NCI-H510A (cell line): Measurements from ENCODE around the gene WNT6.

Experiments used
- DNase-seq: peaks from one replicate; lab custom pipeline; 2025; lab: John Stamatoyannopoulos, UW

Gene WNT6

DNA sequence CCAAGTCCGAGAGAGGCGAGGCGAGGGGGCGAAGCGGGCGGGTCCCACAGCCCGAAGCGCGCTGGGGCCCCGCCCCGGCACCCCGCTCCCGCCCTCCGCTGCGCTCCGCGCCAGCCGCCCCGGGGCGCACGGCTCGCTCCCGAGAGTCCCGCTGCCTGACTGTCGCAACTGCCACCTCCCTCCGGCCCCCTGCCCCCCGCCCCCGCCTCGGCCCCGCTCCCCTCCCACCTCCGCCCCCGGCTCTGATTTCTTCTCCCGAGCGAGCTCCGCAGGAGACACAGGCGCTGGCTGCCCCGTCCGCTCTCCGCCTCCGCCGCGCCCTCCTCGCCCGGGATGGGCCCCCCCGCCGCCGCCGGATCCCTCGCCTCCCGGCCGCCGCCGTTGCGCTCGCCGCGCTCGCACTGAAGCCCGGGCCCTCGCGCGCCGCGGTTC is at the start of gene WNT6:
Gene WNT6, plus strand, starts transcription at position 250 of the 432 bp plus-strand sequence. CDS start 233 bp downstream, outside the sequence.
- DNase-seq = no peak

DNA sequence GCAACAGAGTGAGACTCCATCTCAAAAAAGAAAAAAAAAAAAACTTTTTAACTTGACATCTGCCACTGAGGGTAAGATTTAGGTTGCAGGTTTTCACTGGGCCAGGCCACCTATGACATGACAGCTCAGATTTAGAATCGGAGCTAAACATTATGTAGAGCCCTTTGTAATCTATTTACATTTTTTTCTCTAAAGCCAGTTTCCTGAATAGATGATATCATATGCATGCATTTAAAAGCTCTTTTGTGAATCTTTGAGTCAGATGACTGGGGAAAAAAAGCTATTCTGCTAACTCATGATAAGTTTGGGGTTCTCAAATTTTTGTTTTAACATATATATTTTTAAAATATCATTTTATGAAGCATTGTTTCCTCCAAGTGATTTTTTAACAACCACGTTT is 49.3 kb upstream of the WNT6 start:
- DNase-seq = no peak

DNA sequence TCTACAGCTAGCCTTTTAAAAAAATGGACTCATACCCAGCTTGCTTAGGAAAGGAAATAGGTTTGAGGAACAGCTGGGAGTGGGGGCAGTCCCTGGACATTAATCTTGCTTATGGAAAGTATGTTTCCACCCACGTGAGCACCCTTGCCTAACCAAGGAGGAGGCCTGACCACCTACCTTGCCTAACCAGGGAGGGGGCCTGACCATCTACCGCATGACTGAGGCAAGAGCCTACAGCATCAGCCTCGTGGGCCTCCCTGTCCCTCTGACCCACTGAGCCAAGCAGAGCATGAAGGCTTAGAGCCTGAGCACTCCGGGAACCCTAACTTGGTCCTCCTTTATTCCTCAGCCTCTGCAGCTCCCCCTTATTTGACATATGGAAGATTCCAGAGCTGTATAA is 48.2 kb upstream of the WNT6 start:
- no peak for DNase-seq

DNA sequence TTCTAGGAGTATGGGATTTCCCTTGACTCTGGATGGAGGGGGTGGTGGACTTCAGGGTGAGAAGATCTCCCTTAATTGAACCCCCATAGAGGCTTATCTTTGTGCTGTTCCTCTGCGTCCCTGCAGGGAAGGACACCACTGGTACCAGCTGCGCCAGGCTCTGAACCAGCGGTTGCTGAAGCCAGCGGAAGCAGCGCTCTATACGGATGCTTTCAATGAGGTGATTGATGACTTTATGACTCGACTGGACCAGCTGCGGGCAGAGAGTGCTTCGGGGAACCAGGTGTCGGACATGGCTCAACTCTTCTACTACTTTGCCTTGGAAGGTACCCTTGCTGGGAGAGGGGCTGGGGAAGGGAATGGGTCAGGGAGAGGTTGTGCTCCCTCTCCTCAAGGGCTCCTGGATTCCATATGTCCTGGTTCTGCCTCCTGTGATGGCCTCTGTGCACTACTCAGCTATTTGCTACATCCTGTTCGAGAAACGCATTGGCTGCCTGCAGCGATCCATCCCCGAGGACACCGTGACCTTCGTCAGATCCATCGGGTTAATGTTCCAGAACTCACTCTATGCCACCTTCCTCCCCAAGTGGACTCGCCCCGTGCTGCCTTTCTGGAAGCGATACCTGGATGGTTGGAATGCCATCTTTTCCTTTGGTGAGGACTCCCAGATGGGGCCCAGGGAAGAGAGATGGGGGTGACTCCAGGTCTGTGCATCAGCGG is 47.3 kb upstream of the WNT6 start:
- no peak for DNase-seq

DNA sequence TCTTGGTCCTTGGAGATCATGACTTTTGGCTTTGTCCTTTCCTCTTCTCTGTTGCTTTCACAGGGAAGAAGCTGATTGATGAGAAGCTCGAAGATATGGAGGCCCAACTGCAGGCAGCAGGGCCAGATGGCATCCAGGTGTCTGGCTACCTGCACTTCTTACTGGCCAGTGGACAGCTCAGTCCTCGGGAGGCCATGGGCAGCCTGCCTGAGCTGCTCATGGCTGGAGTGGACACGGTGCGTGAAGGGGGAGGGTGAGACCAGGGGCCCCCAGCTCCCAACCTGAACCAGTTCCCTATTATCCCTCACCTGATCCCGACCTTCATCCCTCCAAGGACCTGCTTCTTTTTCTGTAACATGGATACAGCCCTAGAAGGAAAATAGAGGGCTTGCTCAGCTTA is 46.7 kb upstream of the WNT6 start:
- no peak for DNase-seq

DNA sequence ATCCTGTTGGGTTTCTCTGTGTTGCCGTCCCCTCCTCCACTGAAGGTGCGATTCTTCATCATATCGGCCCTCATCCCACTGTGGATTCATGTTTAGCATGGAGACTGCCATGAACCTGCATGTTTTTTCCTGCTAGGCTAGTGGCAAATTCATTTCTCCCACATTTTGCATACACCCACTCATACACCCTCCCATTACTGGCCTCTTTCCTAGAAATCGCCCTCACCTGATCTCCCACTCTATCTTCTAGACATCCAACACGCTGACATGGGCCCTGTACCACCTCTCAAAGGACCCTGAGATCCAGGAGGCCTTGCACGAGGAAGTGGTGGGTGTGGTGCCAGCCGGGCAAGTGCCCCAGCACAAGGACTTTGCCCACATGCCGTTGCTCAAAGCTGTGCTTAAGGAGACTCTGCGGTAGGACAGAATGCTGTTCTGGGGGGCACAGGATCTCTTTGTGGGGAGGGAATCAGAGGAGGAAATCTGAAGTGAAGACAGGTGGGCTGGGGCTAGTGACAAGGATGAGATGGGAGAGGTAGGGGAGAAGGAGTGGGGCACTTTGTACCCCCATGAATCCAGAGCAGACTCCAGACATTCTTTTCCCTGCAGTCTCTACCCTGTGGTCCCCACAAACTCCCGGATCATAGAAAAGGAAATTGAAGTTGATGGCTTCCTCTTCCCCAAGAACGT is 45.7 kb upstream of the WNT6 start:
- DNase-seq = no peak

DNA sequence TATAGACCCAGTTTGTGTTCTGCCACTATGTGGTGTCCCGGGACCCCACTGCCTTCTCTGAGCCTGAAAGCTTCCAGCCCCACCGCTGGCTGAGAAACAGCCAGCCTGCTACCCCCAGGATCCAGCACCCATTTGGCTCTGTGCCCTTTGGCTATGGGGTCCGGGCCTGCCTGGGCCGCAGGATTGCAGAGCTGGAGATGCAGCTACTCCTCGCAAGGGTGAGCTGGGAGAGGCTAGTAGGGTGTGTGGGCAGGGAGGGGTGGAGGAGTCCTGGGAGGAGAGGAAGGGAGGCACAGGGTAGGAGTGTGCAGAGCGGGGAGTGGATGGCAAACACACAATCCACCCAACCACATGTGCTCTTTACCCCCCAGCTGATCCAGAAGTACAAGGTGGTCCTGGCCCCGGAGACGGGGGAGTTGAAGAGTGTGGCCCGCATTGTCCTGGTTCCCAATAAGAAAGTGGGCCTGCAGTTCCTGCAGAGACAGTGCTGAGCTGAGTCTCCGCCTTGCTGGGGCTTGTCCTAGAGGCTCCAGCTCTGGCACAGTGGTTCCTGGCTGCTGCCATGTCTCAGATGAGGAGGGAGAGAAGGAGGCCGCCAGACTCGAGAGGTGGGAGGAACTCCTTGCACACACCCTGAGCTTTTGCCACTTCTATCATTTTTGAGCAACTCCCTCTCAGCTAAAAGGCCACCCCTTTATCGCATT is 44.9 kb upstream of the WNT6 start:
- DNase-seq = no peak

DNA sequence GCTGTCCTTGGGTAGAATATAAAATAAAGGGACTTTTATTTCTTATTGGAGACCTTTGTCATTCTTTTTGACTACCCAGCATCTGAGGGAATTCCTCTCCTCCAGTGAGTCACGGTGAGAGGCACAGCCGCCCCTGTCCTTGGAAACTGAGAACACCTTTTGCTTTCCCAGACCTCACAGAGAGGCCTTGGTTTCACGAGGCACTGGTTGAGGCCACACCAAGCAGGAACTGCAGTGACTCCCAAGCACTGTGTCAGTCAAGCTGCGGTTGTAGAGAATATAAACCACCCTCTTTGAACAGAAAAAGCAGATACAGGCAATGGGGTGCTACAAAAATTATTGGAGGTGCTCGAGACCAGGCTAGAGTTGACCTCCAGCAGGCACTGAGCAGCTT is 44.4 kb upstream of the WNT6 start:
- no peak for DNase-seq

DNA sequence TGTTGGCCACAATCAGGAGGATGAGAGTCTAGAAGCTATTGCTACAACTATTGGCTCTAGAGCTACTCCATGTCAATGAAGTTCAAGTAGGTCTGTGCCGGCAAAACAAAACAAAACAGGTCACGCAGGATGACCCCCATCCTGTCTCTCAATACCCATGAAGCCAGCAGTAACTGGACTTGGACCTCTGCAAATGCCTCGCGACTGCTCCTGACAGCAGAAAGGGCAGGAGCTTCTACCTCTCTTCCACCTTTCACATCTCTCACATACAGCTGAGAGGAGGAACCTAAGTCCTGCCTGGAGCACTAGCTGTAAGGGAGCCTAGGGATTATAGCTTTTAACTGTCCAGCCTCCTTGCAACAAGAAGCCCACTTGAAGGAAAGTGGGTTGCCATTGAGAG is 44.0 kb upstream of the WNT6 start:
- DNase-seq = no peak

DNA sequence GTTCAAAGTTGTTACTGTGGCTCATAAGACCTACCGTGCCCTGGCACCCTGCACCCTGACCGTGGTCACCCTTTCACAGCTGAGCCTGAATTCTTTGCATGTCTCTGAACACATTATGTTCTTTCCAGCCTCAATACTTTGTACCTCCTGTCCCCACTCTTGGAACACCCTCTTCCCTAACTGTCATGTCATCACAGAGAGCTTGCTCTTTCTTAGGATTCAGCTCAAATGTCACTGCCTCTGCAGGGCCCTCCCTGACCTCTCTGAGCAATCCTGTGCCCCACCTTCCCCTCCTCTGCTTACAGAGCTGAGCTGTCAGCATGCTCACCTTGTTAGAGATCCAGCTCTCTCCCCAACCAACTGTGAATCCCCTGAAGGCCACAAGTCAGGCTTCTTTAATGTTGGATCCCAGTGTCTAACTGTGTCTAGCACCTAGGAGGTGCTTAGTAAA is 43.0 kb upstream of the WNT6 start:
- no peak for DNase-seq

DNA sequence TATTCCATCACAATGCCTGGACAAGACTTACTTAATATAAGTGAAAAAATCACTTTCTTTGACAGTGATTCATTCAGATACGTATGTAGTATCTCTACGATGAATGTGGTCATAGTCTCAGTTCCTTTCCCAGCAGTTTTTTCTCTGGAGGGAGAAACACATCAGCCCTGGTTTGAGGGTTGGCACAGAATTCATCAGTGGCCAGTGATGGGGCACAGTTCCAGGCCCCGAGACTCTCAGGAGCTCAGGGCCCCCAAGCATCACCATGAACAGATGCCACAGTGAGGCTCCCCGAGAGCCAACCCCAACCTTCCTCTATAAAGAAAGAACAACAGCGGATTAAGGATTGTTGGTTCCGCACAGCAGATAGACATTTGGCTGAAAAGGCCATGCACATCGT is 40.5 kb upstream of the WNT6 start:
- no peak for DNase-seq

DNA sequence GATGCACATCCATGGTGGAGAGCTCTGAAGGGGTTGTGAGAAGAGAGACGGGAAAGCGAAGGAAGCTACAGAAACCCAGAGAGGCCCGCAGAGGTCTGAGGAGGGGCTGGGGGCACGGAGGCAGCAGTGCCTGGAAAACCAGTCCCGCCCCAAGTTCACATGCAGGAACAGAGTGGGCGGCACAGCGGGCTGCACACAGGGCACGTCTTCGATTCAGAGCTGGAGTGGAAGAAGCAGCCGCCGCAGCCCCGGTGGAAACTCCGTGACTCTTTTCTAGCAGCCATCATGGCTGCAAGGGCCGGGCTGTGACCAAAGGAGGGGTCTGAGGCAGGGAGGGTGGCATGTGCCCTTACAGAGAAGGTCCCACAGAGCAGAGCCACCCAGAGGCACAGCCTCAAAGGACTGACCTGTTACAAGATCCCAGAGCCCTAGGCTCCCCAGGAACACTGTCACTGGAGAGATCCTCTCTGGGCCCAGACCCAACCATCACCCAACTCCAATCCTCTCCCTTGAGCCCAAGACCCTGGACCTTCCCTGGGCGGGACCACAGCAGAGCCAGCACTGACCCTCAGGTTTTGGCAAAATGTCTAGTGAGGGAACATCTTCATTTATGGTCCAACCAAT is 38.7 kb upstream of the WNT6 start:
- DNase-seq = no peak

DNA sequence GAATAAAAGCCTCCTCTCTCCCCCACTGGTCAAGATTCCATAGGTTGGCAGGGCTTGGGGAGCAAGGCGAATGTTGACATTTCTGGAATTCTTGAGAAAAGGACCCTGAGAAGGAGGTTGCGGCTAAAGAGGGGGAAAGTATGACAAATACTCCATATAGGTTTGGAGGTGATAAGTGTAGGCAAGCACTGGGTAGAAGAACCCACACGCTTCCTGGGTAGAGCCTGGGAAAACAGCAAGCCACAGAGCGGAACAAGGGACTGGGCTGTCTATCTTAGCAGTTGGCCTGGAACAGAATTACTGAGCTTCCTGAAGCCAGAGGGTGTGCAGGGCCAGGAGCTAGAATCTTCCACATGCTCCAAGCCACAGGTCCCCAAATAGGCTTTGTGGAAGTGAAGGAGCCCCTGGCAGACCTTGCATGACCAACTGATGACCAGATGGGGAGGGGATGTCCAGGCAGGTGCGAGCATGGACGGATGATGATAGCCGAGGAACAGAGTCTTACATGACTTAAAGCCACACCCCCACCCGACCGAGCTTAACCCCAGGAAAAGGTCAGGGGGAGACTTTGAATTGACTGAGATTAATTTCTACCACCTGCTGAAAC is 37.9 kb upstream of the WNT6 start:
- no peak for DNase-seq

DNA sequence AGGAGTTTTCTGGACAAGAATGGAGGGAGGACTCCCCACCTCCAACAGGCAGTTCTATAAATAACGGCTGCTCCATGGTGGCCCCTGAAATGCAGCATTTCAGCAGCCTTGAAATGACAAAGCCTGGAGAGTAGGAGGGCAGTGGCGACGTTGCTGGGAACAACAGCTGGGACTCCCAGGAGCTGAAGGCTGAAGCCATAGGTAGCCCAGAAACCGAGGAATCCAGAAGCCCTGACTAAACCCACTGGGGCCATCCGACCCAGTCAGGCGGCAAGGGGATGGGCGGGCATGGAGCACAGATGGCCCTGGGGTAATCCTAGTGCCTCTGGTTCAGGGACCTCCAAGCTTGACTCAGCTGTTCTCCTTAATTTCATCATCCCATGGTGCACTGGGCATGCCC is 37.0 kb upstream of the WNT6 start:
- DNase-seq = no peak

DNA sequence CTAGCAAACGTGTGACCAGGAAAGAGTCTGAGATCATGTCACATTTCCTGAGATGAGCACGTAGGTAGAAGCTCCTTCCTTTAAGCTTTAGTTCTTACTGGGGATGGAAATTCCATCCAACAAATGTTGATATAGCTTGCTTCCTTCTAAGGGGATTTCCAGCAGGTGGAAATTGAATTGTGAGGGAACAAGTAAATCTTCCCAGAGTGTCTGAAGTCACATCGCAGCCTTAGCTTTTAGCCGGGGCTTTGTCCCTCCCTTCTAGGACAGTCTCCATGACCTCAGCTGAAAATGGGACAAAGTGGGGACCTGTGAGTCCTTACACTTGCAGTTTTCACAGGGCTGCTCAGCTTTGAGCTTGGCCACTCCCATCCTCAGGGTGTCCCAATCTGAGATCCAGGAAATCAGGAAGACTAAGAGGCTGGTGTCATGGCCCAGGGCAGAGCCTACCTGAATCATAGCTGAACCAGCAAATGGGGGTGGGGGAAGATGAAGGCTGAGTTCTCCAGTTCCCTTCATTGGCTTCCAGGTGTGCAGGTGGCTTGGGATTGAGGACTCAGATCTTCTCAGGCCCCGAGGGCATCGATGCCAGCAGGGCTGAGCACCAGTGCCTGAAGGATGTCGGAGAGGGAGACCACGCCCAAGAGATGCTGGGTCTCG is 36.3 kb upstream of the WNT6 start:
- no peak for DNase-seq

DNA sequence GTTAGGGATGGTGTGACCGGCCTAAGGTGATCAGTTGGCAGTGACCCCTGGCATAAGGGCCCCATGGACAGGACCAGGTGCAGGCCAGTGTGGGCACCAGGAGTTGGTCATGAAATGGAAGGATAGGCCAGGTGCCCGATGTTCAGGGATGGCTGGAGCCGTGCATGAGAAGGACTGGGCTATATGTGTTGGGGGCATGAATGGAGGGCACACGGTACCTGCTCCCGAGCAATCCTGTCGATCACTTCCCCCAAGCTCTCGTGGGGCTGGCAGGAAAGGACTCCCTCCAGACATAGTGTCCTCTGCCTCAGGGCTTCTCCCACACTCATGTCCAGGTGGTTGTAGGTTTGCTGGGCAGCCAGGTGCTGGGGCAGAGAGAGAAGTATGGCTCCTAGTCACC is 35.6 kb upstream of the WNT6 start:
- DNase-seq = no peak

DNA sequence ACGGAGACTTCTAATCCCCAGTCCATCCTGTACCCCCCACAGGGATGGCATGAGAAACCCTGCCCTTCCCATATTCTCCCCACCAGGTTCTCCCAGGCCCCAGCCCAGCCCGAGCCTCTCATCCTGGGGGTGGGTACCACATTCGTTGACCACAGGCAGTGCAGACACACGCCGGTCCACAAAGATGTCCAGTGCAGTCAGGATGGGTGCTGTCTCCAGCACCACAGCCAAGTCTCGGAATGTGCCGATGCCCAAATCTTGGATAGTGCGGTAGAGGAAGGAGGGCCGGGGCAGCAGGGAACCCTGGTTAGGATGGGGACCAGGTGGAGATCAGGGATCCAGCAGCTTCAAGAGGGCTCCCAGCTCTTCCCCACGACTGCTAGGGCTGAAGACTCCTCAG is 32.8 kb upstream of the WNT6 start:
- DNase-seq = no peak

DNA sequence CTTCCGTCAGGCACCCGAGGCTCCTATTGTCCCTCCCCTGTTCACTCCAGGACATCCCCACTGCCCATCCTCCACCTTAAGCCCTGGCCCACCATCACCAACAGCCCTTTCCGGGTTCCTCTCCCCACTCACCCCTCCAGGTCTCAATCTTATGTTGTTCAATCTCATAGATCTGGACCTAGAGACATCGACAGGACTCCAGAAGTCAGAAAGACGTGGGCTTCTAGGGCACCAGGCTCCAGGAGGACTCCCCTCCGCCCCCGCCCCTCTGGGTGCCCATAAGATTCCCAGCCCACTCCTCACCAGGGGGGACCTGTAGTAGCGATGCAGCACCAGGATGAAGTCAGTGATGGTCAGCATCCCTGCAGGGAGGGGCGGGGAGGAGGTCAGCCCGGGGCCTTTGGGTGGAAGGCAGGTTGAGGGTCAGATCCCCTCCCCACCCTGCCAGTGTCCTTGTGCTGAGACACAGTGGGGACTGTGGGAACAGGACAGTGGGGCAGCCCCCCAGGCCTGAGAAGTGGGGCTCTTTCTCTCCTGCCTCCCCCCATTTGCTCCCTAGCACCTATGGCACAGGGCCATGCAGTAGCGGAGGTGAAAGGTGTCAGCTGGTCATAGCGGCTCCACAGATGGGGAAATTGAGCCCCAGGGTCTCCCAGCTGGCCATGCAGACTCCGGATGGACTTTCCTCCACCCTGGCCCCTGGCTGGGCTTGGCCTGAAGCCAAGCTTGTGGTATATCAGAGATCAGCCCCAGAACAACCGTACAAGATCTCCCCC is 31.7 kb upstream of the WNT6 start:
- DNase-seq = no peak

DNA sequence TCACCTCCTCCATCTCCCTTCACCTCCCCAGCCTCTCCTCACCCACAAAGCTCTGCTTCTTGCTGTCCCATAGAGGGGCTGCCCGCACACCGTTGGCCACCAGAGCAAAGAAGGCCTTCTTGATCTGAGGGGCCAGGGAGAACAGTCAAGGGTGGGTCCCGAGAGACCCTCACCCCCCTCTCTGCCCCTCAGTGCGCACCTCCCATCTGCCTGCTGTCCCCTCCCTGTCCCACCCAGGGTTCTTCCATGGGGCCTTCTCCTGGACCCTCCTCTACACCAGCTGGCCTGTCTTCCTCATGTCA is 31.2 kb upstream of the WNT6 start:
- DNase-seq = no peak

DNA sequence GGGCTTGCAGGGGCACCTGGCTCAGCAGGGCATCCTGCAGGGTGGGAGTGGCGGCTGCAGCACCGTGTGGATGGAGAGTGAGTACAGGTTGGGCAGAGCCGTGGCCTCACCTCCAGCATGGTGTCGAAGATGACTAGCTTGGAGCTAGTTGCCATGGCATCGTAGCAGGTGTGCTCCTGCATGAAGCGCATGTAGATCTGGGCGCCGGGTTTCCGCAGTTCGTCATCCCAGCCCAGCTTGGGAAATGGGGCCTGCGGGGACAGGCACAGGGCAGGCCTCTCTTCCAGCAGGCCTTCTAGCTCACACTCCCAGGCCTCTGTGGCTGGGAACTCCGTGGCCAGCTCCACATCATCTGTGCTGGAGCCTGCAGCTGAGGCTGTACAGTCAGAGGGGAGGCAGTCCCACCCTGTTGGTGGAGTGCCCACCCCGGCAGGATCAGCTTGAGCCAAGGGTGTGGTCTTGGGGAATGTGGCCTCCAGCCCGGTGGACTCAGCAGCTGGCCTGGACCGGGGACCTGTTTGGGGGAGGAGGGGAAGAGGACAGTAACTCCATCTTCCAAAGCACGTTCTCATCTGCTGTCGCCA is 29.6 kb upstream of the WNT6 start:
- peak; percentile 74 for DNase-seq
